Measurements from ENCODE around the gene SNCB. TPM values are rescaled to one million over a fixed set of nuclear protein-coding genes. Genes with fewer than 3 reads are reported as not detected.

SNCB gene
- total RNA-seq, 1 experiment from 2014 or later, result not detected

DNA sequence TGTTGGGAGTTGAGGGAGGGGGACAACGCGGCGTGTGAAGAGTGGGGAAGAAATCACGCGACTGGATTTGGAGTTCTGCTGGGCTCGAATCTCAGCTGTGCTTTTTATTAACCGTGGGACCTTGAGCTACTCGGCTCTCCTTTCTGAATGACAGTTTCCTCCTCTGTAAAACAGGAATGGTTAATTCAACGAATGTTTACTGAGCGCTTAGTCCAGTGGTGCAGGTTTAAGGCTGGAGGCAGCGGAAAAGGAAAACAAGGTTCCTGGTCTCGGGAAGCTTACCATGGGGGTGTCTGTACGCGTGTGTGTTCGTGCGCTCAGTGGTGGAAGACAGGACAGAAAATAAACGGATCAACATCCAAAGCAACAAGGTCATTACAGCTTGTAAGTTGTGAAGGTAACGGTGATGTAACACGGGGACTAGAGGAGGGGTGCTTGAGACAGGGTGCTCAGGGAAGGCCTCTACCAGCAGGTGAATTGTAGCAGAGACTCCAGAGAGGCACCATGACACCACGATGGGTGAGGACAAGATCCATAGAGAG is 418 bp upstream of the SNCB start:
- no TSS peak for BruUV-seq (replicated peaks)
- CTCF ChIA-PET, result interaction anchor here (0.9 to 1.7 kb wide), 3 partner anchors 9 to 93 kb away, joined by 3 to 4 read pairs (median 3); partner anchors contain the start of genes RNF44 and TSPAN17
- Mint-ChIP-seq H3K36me3 (ENCODE audit: insufficient read depth, unreplicated experiment) (no peaks in the 10 kb centered on the region), H3K9me3 (ENCODE audit: low read depth, unreplicated experiment) (peaks cover 2% of the 10 kb centered on the region), H3K27ac (ENCODE audit: unreplicated experiment) (no peak overlapping the region), H3K4me3 (ENCODE audit: low read depth, unreplicated experiment) (peak overlapping the region; percentile 27), H3K27me3 (ENCODE audit: unreplicated experiment) (peaks cover 92% of the 10 kb centered on the region), H3K4me1 (ENCODE audit: low read depth, unreplicated experiment) (peaks cover 37% of the 10 kb centered on the region)
- intact Hi-C loops (cut with micrococcal nuclease; ENCODE audit: unreplicated experiment), result no loop called here
- DNase-seq, result no peak
- TF ChIP-seq, protein P1, sequence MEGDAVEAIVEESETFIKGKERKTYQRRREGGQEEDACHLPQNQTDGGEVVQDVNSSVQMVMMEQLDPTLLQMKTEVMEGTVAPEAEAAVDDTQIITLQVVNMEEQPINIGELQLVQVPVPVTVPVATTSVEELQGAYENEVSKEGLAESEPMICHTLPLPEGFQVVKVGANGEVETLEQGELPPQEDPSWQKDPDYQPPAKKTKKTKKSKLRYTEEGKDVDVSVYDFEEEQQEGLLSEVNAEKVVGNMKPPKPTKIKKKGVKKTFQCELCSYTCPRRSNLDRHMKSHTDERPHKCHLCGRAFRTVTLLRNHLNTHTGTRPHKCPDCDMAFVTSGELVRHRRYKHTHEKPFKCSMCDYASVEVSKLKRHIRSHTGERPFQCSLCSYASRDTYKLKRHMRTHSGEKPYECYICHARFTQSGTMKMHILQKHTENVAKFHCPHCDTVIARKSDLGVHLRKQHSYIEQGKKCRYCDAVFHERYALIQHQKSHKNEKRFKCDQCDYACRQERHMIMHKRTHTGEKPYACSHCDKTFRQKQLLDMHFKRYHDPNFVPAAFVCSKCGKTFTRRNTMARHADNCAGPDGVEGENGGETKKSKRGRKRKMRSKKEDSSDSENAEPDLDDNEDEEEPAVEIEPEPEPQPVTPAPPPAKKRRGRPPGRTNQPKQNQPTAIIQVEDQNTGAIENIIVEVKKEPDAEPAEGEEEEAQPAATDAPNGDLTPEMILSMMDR (IDR thresholded peaks at IDR 0.05; ENCODE audit: unreplicated experiment), result no peak

DNA sequence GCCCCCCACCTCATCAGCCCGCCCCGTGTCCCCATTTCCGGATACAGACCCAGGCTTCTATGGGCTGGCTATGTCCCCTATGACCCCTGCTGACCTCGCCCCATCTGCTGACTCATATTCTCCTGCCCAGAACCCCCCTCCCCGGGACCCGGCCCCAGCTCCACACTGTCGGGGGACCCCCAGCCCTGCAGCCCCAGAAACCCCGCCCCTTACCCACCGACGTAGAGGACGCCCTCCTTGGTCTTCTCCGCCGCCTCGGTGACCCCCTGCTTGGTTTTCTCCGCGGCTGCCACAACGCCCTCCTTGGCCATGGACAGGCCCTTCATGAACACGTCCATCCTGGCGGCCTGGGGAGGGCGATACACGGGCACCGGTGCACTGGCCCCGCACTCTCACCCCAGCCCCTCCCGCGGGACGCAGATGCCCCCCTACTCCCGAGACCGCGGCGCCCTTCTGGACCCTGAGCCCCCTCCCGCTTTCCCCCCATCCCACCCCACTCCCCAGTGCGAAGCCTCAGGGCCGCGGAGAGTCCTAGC is 949 bp downstream of the SNCB start:
- no peak overlapping the region for H3K4me3 Mint-ChIP-seq (ENCODE audit: low read depth, unreplicated experiment)
- no peak for DNase-seq
- no TSS peak for BruUV-seq (replicated peaks)
- intact Hi-C loops (cut with micrococcal nuclease; ENCODE audit: unreplicated experiment), result no loop called here
- CTCF ChIA-PET, result interaction anchor here (1.3 to 1.7 kb wide), 2 partner anchors 7 to 18 kb away, joined by 3 to 4 read pairs; partner anchors contain the start of gene TSPAN17
- H3K9me3 Mint-ChIP-seq (ENCODE audit: low read depth, unreplicated experiment), result no peaks in the 10 kb centered on the region
- H3K36me3 Mint-ChIP-seq (ENCODE audit: insufficient read depth, unreplicated experiment), result no peaks in the 10 kb centered on the region
- H3K4me1 Mint-ChIP-seq (ENCODE audit: low read depth, unreplicated experiment), result peaks cover 40% of the 10 kb centered on the region
- H3K27me3 Mint-ChIP-seq (ENCODE audit: unreplicated experiment), result peaks cover 92% of the 10 kb centered on the region
- no peak overlapping the region for H3K27ac Mint-ChIP-seq (ENCODE audit: unreplicated experiment)
- TF ChIP-seq, protein P1 (IDR thresholded peaks at IDR 0.05; ENCODE audit: unreplicated experiment), result no peak

- H3K4me3 Mint-ChIP-seq (ENCODE audit: low read depth, unreplicated experiment), result no peak overlapping the region
- H3K27me3 Mint-ChIP-seq (ENCODE audit: unreplicated experiment), result peaks cover 92% of the 10 kb centered on the region
- H3K27ac Mint-ChIP-seq (ENCODE audit: unreplicated experiment), result no peak overlapping the region
- peaks cover 40% of the 10 kb centered on the region for H3K4me1 Mint-ChIP-seq (ENCODE audit: low read depth, unreplicated experiment)
- CTCF ChIA-PET, result no interaction called here
- no TSS peak for BruUV-seq (replicated peaks)
- TF ChIP-seq, protein P1 (IDR thresholded peaks at IDR 0.05; ENCODE audit: unreplicated experiment), result no peak
- no peak for DNase-seq
- intact Hi-C loops (cut with micrococcal nuclease; ENCODE audit: unreplicated experiment), result no loop called here
- H3K36me3 Mint-ChIP-seq (ENCODE audit: insufficient read depth, unreplicated experiment), result no peaks in the 10 kb centered on the region
- H3K9me3 Mint-ChIP-seq (ENCODE audit: low read depth, unreplicated experiment), result no peaks in the 10 kb centered on the region
These were observed 1.7 kb downstream of the SNCB start for GRCh38 chr5:176628406-176629228.

DNA sequence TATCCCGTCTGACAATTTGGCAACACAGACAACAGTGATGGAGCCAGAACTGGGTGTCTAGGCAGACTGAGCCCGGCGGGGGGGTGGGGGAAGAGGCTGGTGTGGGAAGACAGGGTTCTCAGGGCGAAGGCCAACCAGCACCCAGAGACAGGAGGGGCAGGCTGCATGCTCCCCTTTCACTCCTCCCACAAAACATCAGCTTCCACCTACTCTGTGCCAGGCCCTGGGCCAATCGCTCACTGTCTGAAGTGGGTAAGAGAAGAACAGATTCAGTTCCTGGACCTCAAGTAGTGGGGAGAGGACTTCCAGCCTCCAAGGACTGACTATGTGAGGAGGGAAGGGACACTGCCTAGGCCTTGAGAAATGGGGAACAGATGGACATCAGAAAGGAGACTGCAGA is 2.8 kb downstream of the SNCB start:
- peaks cover 93% of the 10 kb centered on the region for H3K27me3 Mint-ChIP-seq (ENCODE audit: unreplicated experiment)
- CTCF ChIA-PET, result no interaction called here
- H3K9me3 Mint-ChIP-seq (ENCODE audit: low read depth, unreplicated experiment), result no peaks in the 10 kb centered on the region
- intact Hi-C loops (cut with micrococcal nuclease; ENCODE audit: unreplicated experiment), result no loop called here
- no TSS peak for BruUV-seq (replicated peaks)
- TF ChIP-seq, protein P1 (IDR thresholded peaks at IDR 0.05; ENCODE audit: unreplicated experiment), result no peak
- peaks cover 40% of the 10 kb centered on the region for H3K4me1 Mint-ChIP-seq (ENCODE audit: low read depth, unreplicated experiment)
- no peak overlapping the region for H3K4me3 Mint-ChIP-seq (ENCODE audit: low read depth, unreplicated experiment)
- no peak for DNase-seq
- no peak overlapping the region for H3K27ac Mint-ChIP-seq (ENCODE audit: unreplicated experiment)
- H3K36me3 Mint-ChIP-seq (ENCODE audit: insufficient read depth, unreplicated experiment), result no peaks in the 10 kb centered on the region

Data from Calu3 (cell line).